ENCODE results near the gene UBE2M.
A peak's percentile ranks its signal among the peaks of the same experiment; 100 is the strongest.

The UBE2M gene

DNA sequence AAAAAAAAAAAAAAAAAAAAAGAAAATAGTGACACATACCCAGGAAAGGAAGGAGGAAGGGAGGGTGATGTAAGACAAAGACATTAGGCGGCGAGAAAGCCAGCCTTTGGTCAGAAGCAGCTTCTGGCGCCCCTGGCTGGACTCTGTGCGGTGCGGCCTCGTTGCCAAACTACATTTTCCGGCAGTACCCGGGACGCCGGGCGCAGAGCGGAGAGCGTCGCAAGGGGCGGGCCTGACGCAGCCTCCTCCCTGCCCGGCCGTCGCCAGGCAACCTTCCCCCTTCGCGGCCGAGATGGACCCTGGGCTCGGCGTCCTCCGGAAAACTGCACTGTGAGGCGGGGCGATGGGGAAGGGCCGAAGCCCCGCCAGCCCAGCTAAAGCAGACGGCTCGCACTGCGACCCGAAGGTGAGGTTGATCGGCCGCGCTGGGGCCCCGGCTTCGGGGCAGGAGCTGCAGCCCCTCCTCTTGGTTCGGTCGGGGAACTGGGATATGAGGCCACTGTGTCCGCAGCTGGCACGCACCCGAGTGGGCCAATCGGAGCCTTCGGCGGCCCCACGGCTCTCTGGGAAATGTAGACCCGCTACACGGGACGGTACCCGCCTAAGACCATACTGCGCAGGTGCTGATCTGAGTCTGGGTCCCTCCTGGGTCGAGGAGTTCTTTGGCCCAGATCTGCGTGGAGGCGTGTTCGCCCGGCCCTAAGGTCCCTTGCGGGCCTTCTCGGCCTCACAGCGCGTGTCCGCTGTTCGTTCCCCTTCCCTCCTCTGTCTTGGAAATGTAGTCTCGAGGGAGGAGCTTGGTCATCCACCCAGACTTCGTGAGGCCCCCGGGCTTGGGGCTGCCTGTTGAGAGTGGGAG is 17.0 kb upstream of the UBE2M start:
- TF ChIP-seq ZNF274 (IDR thresholded peaks at IDR 0.05; ENCODE audit: low read depth, low read length), result no peak
- peak overlapping the region; percentile 76 for H3K4me3 ChIP-seq (ENCODE audit: low read length)

- TF ChIP-seq ZNF274 (IDR thresholded peaks at IDR 0.05; ENCODE audit: low read depth, low read length), result no peak
Observed at GRCh38 chr19:58573658-58574164, 15.3 kb upstream of the UBE2M start.

GRCh38 chr19:58572818-58573657 is 14.6 kb upstream of the UBE2M start, which contains the start of gene MZF1:
Gene MZF1 (minus strand): TSS chr19:58573335. CDS start chr19:58571389, 1,946 bp downstream.
- no peak for TF ChIP-seq ZNF274 (IDR thresholded peaks at IDR 0.05; ENCODE audit: low read depth, low read length)
- H3K4me3 ChIP-seq (ENCODE audit: low read length), result peak within 1 kb of the TSS; percentile 66

More at GRCh38 chr19:58573658-58574164, 15.3 kb upstream of the UBE2M start:
- H3K4me3 ChIP-seq (ENCODE audit: low read length), result peak overlapping the region; percentile 66

GRCh38 chr19:58572026-58572817 is 13.8 kb upstream of the UBE2M start:
- TF ChIP-seq ZNF274 (IDR thresholded peaks at IDR 0.05; ENCODE audit: low read depth, low read length), result no peak
- peak overlapping the region; percentile 60; the same call in 1 of the 2 replicates for H3K4me3 ChIP-seq (ENCODE audit: low read length)

- TF ChIP-seq ZNF274 (IDR thresholded peaks at IDR 0.05; ENCODE audit: low read depth, low read length), result no peak
- no peak overlapping the region; the same call in 1 of the 2 replicates for H3K4me3 ChIP-seq (ENCODE audit: low read length)
Observed at GRCh38 chr19:58571575-58571947, 13.2 kb upstream of the UBE2M start.

DNA sequence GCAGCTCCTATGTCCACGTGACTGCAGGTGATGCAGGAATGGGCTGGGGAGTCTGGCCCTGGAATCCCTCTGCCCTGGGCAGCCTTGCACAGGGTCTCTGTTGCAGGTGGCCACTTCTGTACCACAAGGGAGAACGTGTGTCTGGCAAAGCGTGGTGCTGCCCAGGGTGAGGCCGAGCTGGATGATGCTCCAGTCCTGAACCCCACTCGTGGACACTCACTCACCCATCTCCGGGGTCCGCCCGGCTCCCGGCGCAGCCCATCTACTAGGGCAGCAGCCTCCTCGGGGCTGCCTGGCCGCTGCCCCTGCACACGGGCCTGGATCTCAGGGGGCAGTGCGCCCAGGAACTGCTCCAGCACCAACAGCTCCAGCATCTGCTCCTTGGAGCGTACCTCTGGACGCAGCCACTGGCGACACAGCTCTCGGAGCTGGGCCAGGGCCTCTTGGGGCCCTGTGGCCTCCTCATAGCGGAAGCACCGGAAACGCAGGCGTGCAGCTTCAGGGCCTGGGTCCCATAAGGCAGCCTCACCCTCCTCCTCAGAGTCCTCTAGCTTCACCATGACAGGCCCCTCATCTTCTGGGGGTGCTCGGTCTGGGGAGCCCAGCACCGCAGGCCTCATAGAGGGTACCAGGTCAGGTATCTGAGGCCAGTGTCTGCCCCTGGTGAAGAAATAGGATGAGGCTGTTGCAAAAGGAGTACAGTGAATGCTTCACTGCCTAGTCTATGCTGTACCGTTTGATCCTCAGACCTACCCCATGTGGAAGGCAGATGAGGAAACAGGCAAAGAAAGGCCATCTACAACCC is 12.6 kb upstream of the UBE2M start:
- no peak for TF ChIP-seq ZNF274 (IDR thresholded peaks at IDR 0.05; ENCODE audit: low read depth, low read length)
- H3K4me3 ChIP-seq (ENCODE audit: low read length), result no peak overlapping the region

DNA sequence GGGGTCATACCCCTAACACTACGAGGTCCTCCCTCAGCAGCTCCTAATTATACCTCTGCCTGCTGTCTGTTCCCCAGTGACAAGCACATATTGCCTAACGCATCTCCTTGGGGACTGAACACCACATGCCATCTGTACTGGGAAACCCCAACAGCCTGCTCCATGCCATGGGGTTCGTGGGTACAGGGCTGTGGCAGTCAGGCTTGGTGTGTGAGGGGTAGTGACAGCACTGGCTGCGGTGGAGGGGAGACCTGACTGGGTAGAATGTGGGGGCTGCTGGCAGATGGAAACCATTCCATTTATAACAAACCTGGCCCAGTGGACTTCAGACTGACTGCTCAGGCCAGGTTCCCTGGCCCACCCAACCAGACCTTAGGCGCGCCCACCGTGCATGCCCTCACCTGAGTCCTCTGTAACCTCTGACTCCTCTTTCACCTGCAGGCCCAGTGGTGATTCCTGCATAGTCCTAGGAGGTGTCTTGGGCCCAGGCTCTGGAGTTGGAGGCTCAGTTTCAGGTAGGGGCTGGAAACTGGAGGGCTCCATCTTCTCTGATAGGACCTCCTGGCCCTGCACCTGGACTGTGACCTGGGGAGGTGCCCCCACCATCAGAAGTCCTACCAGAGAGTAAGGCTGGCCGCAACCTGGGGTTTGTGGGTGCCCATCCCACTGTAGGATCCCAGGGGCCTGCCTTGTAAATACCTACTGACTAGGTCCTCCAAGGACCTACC is 11.7 kb upstream of the UBE2M start:
- no peak for TF ChIP-seq ZNF274 (IDR thresholded peaks at IDR 0.05; ENCODE audit: low read depth, low read length)

DNA sequence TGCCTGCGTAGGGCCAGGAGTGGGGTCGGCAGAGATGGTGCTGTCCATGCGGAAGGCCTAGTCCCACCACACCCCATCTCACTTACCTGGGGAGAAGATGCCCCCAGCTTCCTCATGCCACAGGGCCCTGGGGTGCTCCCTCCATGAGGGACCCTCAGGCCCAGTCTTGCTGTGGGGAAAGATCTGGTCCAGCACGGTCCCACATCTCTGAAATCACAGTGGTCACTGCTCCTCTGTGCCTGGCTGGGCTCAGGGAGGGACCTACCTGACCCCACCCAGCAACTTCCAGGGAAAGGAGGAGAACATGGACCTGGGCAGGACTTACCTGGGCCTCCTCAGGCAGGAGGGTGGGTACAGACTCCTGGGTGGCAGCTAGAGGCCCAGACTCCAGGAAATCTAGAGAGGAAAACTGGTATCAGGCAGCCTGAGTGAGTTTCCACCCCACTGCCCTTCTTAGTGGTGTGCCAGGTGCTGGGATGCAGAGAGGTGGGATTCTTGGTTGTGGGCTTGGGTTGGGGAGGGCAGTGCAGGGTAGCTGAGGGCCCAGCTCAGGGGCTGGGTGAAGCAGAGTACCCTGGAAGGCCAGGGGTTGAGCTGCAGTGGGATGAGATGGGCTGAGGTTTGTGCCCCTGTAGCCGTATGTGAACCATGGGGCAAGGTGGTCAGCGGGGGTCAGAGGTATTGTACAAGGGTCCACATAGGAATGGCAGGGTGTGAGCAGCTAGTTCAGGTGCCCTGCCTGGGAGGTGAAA is 11.0 kb upstream of the UBE2M start:
- no peak for TF ChIP-seq ZNF274 (IDR thresholded peaks at IDR 0.05; ENCODE audit: low read depth, low read length)
- H3K4me3 ChIP-seq (ENCODE audit: low read length), result no peak overlapping the region

More for the DNA sequence above, 11.7 kb upstream of the UBE2M start:
- no peak overlapping the region for H3K4me3 ChIP-seq (ENCODE audit: low read length)

DNA sequence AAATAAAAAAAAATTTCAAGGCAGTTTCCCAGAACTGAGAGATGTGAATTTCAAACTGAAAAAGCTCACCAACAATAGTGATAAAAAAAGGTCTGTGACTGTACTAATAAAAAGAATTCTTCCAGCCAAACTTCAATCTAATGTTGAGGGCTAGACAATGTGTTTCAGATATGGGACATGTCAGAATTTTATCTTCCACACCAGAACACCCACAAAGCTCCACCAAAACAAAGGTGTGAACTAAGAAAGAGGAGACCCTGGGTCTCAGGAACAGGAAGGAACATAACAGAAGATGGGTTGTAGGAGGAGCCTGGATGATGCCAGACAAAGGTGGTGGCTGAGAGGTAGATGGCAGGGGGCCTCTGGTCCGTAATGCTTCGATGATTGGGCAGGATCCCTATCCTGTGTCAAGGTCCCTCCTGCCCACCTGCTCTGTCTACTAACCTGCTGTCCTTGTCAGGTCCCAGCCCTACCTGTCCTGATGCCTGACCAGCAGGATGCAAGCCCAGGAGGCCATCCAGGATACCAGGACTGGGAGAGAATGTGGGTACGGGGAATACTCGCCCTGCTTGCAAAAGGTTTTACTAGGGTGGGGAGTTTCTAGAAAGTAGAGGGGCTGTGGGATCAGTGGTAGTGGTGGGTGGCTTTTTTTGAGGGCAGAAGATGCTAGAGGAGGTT is 10.2 kb upstream of the UBE2M start:
- H3K4me3 ChIP-seq (ENCODE audit: low read length), result no peak overlapping the region
- TF ChIP-seq ZNF274 (IDR thresholded peaks at IDR 0.05; ENCODE audit: low read depth, low read length), result no peak

DNA sequence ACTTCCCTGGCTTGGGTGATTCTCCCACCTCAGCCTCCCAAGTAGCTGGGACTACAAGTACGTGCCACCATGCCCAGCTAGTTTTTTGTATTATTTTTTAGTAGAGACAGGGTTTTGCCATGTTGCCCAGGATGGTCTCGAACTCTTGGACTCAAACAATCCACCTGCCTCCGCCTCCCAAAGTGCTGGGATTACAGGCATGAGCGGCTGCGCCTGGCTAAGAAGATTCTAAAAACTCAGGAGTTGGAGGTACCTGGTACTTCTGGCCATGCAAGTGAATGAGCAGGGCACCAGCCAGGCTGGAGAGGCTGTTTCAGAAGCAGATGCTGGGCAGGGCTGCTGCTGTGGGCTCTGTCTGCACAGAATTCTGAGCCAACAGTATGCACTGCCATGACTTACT is 8.6 kb upstream of the UBE2M start:
- no peak for TF ChIP-seq ZNF274 (IDR thresholded peaks at IDR 0.05; ENCODE audit: low read depth, low read length)
- no peak overlapping the region for H3K4me3 ChIP-seq (ENCODE audit: low read length)

DNA sequence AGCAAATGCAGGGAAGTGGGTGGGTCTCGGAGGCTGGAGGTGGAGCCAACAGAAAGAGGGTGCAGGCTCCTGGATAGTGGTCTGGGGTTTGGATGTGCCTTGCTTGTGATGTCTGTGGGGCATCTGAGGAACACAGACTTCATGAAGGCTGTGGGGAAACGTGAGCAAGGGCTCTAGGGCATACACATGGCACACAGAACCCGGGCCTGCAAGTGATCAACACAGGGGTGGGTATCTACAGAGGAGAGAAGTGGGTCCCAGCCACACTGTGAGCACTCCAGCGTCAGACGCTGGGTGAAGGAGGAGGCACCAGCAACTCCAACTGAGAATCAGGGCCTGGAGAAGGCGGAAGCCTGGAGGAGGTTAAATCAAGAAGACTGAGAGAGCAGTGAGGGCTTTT is 5.4 kb upstream of the UBE2M start:
- peak overlapping the region; percentile 34; the same call in 1 of the 2 replicates for H3K4me3 ChIP-seq (ENCODE audit: low read length)
- no peak for TF ChIP-seq ZNF274 (IDR thresholded peaks at IDR 0.05; ENCODE audit: low read depth, low read length)

Measured in GM08714 (cell line).